Esophagus squamous epithelium (tissue), 4 donors: ENCODE results near the gene SLC29A4.

ENCODE experiments used
- POLR2A ChIP-seq, 4 donors: fragments of 450-650 bp; IDR thresholded peaks; one replicate each; pipeline ENCODE4 v1.6.1; 2017; ENCODE audit warnings: antibody characterized with exemption in 4 of 4, mild to moderate bottlenecking in 4 of 4, moderate library complexity in 3 of 4
- TF ChIP-seq, protein P1 (sequence below), 6 experiments: fragments of 450-650 bp in 4 of 6; fragments of 200-600 bp in 2 of 6; sonication (generic) in 2 of 6; IDR thresholded peaks; one replicate each; pipeline ENCODE4 v1.5.1; 2016 to 2019; ENCODE audit warnings: antibody characterized with exemption in 6 of 6, mild to moderate bottlenecking in 4 of 6, moderate library complexity in 4 of 6

DNA sequence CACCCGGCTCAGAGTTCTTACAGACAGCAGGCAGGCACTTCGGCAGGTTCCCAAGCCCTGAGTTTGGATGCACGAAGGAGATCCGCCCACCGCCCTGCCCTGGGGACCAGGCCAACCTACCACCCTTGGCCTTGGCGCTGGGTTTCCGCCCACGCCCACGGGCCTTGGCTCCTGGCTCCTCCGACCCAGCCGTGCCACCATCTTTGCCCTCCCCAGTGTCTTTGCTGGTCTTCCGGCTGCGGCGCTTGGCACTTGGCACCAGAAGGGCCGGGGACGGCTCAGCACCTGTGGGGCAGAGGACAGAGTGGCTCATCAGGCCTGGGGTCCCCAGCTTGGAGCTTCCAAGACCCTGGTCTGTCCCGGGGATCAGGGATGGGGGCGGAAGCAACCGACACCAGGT is 32.1 kb downstream of the SLC29A4 start:
- TF ChIP-seq POLR2A (IDR thresholded peaks at IDR 0.05): no peak
- TF ChIP-seq, protein P1, sequence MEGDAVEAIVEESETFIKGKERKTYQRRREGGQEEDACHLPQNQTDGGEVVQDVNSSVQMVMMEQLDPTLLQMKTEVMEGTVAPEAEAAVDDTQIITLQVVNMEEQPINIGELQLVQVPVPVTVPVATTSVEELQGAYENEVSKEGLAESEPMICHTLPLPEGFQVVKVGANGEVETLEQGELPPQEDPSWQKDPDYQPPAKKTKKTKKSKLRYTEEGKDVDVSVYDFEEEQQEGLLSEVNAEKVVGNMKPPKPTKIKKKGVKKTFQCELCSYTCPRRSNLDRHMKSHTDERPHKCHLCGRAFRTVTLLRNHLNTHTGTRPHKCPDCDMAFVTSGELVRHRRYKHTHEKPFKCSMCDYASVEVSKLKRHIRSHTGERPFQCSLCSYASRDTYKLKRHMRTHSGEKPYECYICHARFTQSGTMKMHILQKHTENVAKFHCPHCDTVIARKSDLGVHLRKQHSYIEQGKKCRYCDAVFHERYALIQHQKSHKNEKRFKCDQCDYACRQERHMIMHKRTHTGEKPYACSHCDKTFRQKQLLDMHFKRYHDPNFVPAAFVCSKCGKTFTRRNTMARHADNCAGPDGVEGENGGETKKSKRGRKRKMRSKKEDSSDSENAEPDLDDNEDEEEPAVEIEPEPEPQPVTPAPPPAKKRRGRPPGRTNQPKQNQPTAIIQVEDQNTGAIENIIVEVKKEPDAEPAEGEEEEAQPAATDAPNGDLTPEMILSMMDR (IDR thresholded peaks at IDR 0.05): no peak
